ENCODE measurements around the gene REX1BD. TPM values are rescaled to one million over a fixed set of nuclear protein-coding genes. Genes with fewer than 3 reads are reported as not detected.

The REX1BD gene
- total and polyA plus RNA-seq, 2 of the 8 experiments (the other 6 are each of a cell fraction or from before 2014, with no cell fraction given), result 56.8 to 62.7 TPM

DNA sequence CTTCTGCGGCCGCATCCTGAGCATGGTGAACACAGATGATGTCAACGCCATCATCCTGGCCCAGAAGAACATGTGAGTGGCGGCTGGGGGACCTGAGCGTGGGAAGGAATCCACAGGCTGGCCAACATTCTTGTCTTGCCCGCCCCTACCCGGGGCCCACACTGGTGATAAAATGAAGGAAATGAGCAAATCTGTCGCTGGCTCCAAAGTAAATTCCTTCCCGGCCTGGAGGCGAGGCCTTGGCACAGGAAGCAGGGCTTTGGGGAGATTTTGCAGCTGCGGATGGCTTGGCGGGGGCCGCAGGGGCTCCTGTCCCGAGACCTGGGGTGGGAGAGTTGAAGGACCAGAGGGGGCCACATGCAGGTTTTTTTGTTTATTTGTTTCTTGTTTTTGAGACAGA lies 26.5 kb upstream of the REX1BD start:
- H4K8ac ChIP-seq (ENCODE audit: extremely low read depth, insufficient read depth, low read length), result no peak overlapping the region
- peaks cover 5 to 33% (median 19%) of the 10 kb centered on the region in 4 experiments; a peak in 6 of 8 replicates for H3K36me3 ChIP-seq (ENCODE audit: control insufficient read depth in 2 of 4, insufficient read depth in 4 of 4, low read length in 3 of 4)
- no peak overlapping the region for H2AFZ ChIP-seq (ENCODE audit: low read length)
- no peak overlapping the region for H3K56ac ChIP-seq (replicated peaks; ENCODE audit: insufficient read length, low read depth, low read length)
- no peak for TF ChIP-seq TEAD4 (IDR thresholded peaks at IDR 0.05; ENCODE audit: low read depth, low read length)
- TF ChIP-seq SUZ12 (IDR thresholded peaks at IDR 0.05; ENCODE audit: low read length), result no peak
- no peak for TF ChIP-seq POLR2AphosphoS5 (IDR thresholded peaks at IDR 0.05; ENCODE audit: low read depth, low read length)
- TF ChIP-seq CREB1 (IDR thresholded peaks at IDR 0.05), result no peak
- TF ChIP-seq JUND (IDR thresholded peaks at IDR 0.05; ENCODE audit: low read length), result no peak
- TF ChIP-seq, protein P1, sequence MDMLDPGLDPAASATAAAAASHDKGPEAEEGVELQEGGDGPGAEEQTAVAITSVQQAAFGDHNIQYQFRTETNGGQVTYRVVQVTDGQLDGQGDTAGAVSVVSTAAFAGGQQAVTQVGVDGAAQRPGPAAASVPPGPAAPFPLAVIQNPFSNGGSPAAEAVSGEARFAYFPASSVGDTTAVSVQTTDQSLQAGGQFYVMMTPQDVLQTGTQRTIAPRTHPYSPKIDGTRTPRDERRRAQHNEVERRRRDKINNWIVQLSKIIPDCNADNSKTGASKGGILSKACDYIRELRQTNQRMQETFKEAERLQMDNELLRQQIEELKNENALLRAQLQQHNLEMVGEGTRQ (IDR thresholded peaks at IDR 0.05; ENCODE audit: low read length), result no peak
- TF ChIP-seq CEBPB (IDR thresholded peaks at IDR 0.05; ENCODE audit: low read depth, low read length), result no peak
- H2BK120ac ChIP-seq (replicated peaks; ENCODE audit: low read depth, low read length), result no peak overlapping the region
- ChIA-PET CTCF (ENCODE audit: partially characterized antibody) (interaction anchor here (0.9 to 2.4 kb wide), 3 partner anchors 15 to 93 kb away, joined by 3 to 4 read pairs (median 3); no protein-coding TSS in a partner anchor), POLR2A (ENCODE audit: partially characterized antibody) (interaction anchor here (0.8 to 3.4 kb wide), 2 partner anchors 10 to 27 kb away, joined by 3 to 11 read pairs; partner anchors contain the start of genes REX1BD and UBA52)
- H3K4me2 ChIP-seq (ENCODE audit: insufficient read depth in 1 of 2, low read depth in 2 of 2, low read length in 2 of 2), result no peak overlapping the region
- no peak overlapping the region for H3K4ac ChIP-seq (replicated peaks; ENCODE audit: insufficient read length, low read depth, low read length)
- H3K23me2 ChIP-seq (ENCODE audit: low read depth, low read length), result no peaks in the 10 kb centered on the region; the same call in 1 of the 2 replicates
- FAIRE-seq (no peak), DNase-seq (ENCODE audit: low read depth in 1 of 2, low spot score in 2 of 2) (no peak)
- H3K27me3 ChIP-seq (replicated peaks in 1 of 4; ENCODE audit: control insufficient read depth in 3 of 4, extremely low read depth in 1 of 4, insufficient read depth in 3 of 4, low read length in 3 of 4), result no peaks in the 10 kb centered on the region
- H3K27ac ChIP-seq (ENCODE audit: low read depth, low read length), result no peak overlapping the region; the same call in 1 of the 2 replicates
- no peaks in the 10 kb centered on the region for H3K9me3 ChIP-seq (ENCODE audit: insufficient read depth in 2 of 2, low read depth in 1 of 2, low read length in 1 of 2)
- no peak overlapping the region for H4K5ac ChIP-seq (ENCODE audit: insufficient read length, low read depth, low read length)
- no peak overlapping the region for H3K9ac ChIP-seq (replicated peaks in 1 of 4; ENCODE audit: extremely low read depth in 1 of 4, low read depth in 3 of 4, low read length in 3 of 4)
- no peak overlapping the region for H2BK15ac ChIP-seq (ENCODE audit: low read length)
- H4K20me1 ChIP-seq (replicated peaks in 1 of 2; ENCODE audit: control insufficient read depth in 1 of 2, insufficient read depth in 2 of 2, low read length in 2 of 2), result peaks cover 0 to 10% of the 10 kb centered on the region in 2 experiments
- peaks cover 0 to 23% of the 10 kb centered on the region in 2 experiments; a peak in 3 of 4 replicates for H3K79me2 ChIP-seq (ENCODE audit: control insufficient read depth in 1 of 2, insufficient read depth in 2 of 2, low read length in 2 of 2)
- H2BK5ac ChIP-seq (ENCODE audit: low read depth, low read length), result no peak overlapping the region
- H3K4me1 ChIP-seq (replicated peaks in 1 of 4; ENCODE audit: control insufficient read depth in 3 of 4, insufficient read depth in 4 of 4, low read length in 3 of 4), result no peaks in the 10 kb centered on the region; a peak in 1 of 7 replicates
- no peak overlapping the region for H3K23ac ChIP-seq (ENCODE audit: insufficient read length)
- WGBS, 2 experiments (ENCODE audit: extremely low coverage in 1 of 2, insufficient coverage in 1 of 2, insufficient read length in 1 of 2, insufficient replicate concordance in 2 of 2, low coverage in 1 of 2, low lambda C conversion rate in 2 of 2, missing lambda C conversion rate in 1 of 2), result 96% methylated on average over 14 of the region's 14 CpGs; no CpG with 5 or more reads in 1 of the 2 experiments
- H2BK12ac ChIP-seq (ENCODE audit: low read depth, low read length), result no peak overlapping the region
- no peak overlapping the region for H3K18ac ChIP-seq (ENCODE audit: extremely low read depth, low read length)
- H3K4me3 ChIP-seq (ENCODE audit: extremely low read depth in 1 of 4, insufficient read depth in 2 of 4, low read depth in 3 of 4, low read length in 4 of 4), result no peak overlapping the region
- H4K91ac ChIP-seq (replicated peaks; ENCODE audit: insufficient read length, low read length), result no peak overlapping the region
- H3K14ac ChIP-seq (ENCODE audit: insufficient read length), result no peak overlapping the region
- no peak overlapping the region for H2AK5ac ChIP-seq (ENCODE audit: low read depth, low read length)
- H3K79me1 ChIP-seq (ENCODE audit: low read depth, low read length), result peaks cover 4% of the 10 kb centered on the region
- H2BK20ac ChIP-seq (ENCODE audit: low read length), result no peak overlapping the region
